ENCODE data around the gene STEAP4.

DNA sequence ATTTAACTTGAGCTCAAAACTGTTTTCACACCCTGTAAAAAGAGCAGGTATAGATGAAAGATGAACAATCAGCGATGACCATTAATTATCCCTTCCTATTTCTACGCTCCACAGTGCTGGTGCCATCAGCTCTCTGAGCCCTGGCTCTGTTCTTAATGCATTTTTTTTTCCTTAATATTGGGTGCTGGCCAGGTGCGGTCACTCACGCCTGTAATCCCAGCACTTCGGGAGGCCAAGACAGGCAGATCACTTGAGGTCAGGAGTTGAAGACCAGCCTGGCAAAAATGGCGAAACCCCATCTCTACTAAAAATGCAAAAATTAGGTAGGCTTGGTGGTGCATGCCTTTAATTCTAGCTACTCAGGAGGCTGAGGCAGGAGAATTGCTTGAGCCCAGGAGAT is 4.2 kb downstream of the STEAP4 start:
- TF ChIP-seq, protein P1, sequence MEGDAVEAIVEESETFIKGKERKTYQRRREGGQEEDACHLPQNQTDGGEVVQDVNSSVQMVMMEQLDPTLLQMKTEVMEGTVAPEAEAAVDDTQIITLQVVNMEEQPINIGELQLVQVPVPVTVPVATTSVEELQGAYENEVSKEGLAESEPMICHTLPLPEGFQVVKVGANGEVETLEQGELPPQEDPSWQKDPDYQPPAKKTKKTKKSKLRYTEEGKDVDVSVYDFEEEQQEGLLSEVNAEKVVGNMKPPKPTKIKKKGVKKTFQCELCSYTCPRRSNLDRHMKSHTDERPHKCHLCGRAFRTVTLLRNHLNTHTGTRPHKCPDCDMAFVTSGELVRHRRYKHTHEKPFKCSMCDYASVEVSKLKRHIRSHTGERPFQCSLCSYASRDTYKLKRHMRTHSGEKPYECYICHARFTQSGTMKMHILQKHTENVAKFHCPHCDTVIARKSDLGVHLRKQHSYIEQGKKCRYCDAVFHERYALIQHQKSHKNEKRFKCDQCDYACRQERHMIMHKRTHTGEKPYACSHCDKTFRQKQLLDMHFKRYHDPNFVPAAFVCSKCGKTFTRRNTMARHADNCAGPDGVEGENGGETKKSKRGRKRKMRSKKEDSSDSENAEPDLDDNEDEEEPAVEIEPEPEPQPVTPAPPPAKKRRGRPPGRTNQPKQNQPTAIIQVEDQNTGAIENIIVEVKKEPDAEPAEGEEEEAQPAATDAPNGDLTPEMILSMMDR (IDR thresholded peaks at IDR 0.05): no peak
- no peak for TF ChIP-seq POLR2A (IDR thresholded peaks at IDR 0.05)
